CD4-positive, alpha-beta T cell treated with Interleukin-6 for 4 hours (primary cell): ENCODE results near the gene CDK5RAP3.
"Not testable (repeated sequence)": the region's sequence is repeated elsewhere in the genome, so short reads cannot be mapped to it uniquely, and the experiment has no call there.

Source experiments
- DNase-seq: peaks from one replicate; pipeline ENCODE4 v3.0.0-alpha.2; 2020; ENCODE audit warnings: mixed read lengths

CDK5RAP3 gene

GRCh38 chr17:48001197-48001596 lies 30.3 kb downstream of the CDK5RAP3 start:
- DNase-seq, result no peak

GRCh38 chr17:48001657-48002056 lies 30.7 kb downstream of the CDK5RAP3 start:
- not testable (repeated sequence) for DNase-seq

- DNase-seq, result no peak
Observed at GRCh38 chr17:48002266-48002915, 31.5 kb downstream of the CDK5RAP3 start.

GRCh38 chr17:48002916-48003416 lies 32.1 kb downstream of the CDK5RAP3 start:
- no peak for DNase-seq

GRCh38 chr17:48003417-48004151 lies 32.7 kb downstream of the CDK5RAP3 start:
- no peak for DNase-seq

GRCh38 chr17:48004983-48005382 lies 34.1 kb downstream of the CDK5RAP3 start:
- no peak for DNase-seq

- DNase-seq, result no peak
Observed at GRCh38 chr17:48006936-48007709, 36.2 kb downstream of the CDK5RAP3 start.

GRCh38 chr17:48010193-48010592 lies 39.3 kb downstream of the CDK5RAP3 start:
- DNase-seq, result no peak

GRCh38 chr17:48011405-48012150 lies 40.7 kb downstream of the CDK5RAP3 start:
- DNase-seq, result peak; percentile 53

- DNase-seq, result peak; percentile 75
Observed at GRCh38 chr17:48012151-48012520, 41.2 kb downstream of the CDK5RAP3 start.

- DNase-seq, result no peak
Observed at GRCh38 chr17:48012654-48013053, 41.7 kb downstream of the CDK5RAP3 start.

GRCh38 chr17:48013876-48014594 lies 43.1 kb downstream of the CDK5RAP3 start:
- no peak for DNase-seq

- no peak for DNase-seq
Observed at GRCh38 chr17:48014595-48015111, 43.7 kb downstream of the CDK5RAP3 start.

GRCh38 chr17:48016112-48016511 lies 45.2 kb downstream of the CDK5RAP3 start:
- DNase-seq, result no peak

- not testable (repeated sequence) for DNase-seq
Observed at GRCh38 chr17:48017817-48018158, 46.9 kb downstream of the CDK5RAP3 start.

- no peak for DNase-seq
Observed at GRCh38 chr17:48021934-48022333, 51.0 kb downstream of the CDK5RAP3 start.

- no peak for DNase-seq
Observed at GRCh38 chr17:48022901-48023300, 52.0 kb downstream of the CDK5RAP3 start.

- DNase-seq, result peak; percentile 54
Observed at GRCh38 chr17:48023400-48024148, 52.7 kb downstream of the CDK5RAP3 start.

GRCh38 chr17:48024149-48025039 lies 53.5 kb downstream of the CDK5RAP3 start:
- peak; percentile 46 for DNase-seq
